Neural progenitor cell (in vitro differentiated cells): ENCODE data around the gene IFTAP. TPM values are rescaled to one million over a fixed set of nuclear protein-coding genes. Genes with fewer than 3 reads are reported as not detected.

Experiments used
- DNase-seq: peaks from one replicate; pipeline ENCODE4 v3.0.0-alpha.2; 2016; ENCODE audit warnings: low spot score
- H2AFZ ChIP-seq: fragments of 200-600 bp; sonication (generic); replicated peaks from 2 replicates; pipeline ENCODE4 v1.6.1; 2016; ENCODE audit warnings: antibody characterized with exemption
- H3F3A ChIP-seq: fragments of 200-600 bp; sonication (generic); 2 replicates; pipeline ENCODE4 v1.6.1; 2016; ENCODE audit warnings: antibody characterized with exemption, low read depth
- H3K27ac ChIP-seq: fragments of 200-600 bp; sonication (generic); 2 replicates; pipeline ENCODE4 v1.5.1; 2016; ENCODE audit warnings: mild to moderate bottlenecking
- H3K27me3 ChIP-seq: fragments of 200-600 bp; sonication (generic); 2 replicates; pipeline ENCODE4 v1.6.1; 2016; ENCODE audit warnings: mild to moderate bottlenecking, moderate library complexity
- H3K36me3 ChIP-seq: fragments of 200-600 bp; sonication (generic); 2 replicates; pipeline ENCODE4 v1.5.1; 2016
- H3K4me1 ChIP-seq: fragments of 200-600 bp; sonication (generic); 2 replicates; pipeline ENCODE4 v1.6.1; 2016; ENCODE audit warnings: mixed run types
- H3K4me2 ChIP-seq: fragments of 200-600 bp; sonication (generic); 2 replicates; pipeline ENCODE4 v1.6.1; 2016
- H3K4me3 ChIP-seq: fragments of 200-600 bp; sonication (generic); 2 replicates; pipeline ENCODE4 v1.5.1; 2016
- H3K79me2 ChIP-seq: fragments of 200-600 bp; sonication (generic); 2 replicates; pipeline ENCODE4 v1.6.1; 2016; ENCODE audit warnings: low read depth
- H3K9ac ChIP-seq: fragments of 200-600 bp; sonication (generic); 2 replicates; pipeline ENCODE4 v1.6.1; 2016
- H3K9me3 ChIP-seq: fragments of 200-600 bp; sonication (generic); 2 replicates; pipeline ENCODE4 v1.5.1; 2016; ENCODE audit warnings: low read depth
- H4K20me1 ChIP-seq: fragments of 200-600 bp; sonication (generic); 2 replicates; pipeline ENCODE4 v1.6.1; 2016; ENCODE audit warnings: low read depth
- H3K27ac Mint-ChIP-seq: 3 replicates; pipeline ENCODE4 v1.8.0; 2021; ENCODE audit warnings: mixed read lengths
- H3K27me3 Mint-ChIP-seq: 2 replicates; pipeline ENCODE4 v1.8.0; 2022; ENCODE audit warnings: low read depth, mild to moderate bottlenecking, inconsistent platforms, moderate library complexity, mixed read lengths; ENCODE audit not compliant: insufficient read depth
- H3K36me3 Mint-ChIP-seq: 3 replicates; pipeline ENCODE4 v1.8.0; 2021; ENCODE audit warnings: mixed read lengths
- H3K4me1 Mint-ChIP-seq: 3 replicates; pipeline ENCODE4 v1.8.0; 2021; ENCODE audit warnings: mixed read lengths
- H3K4me3 Mint-ChIP-seq: 3 replicates; pipeline ENCODE4 v1.8.0; 2021; ENCODE audit warnings: mild to moderate bottlenecking, moderate library complexity, mixed read lengths
- H3K9me3 Mint-ChIP-seq: 3 replicates; pipeline ENCODE4 v1.8.0; 2020; ENCODE audit warnings: mixed read lengths
- EZH2 ChIP-seq: fragments of 200-600 bp; sonication (generic); IDR thresholded peaks from 2 replicates; pipeline ENCODE4 v1.6.1; 2017; ENCODE audit warnings: antibody characterized with exemption, mild to moderate bottlenecking, moderate library complexity
- EZH2phosphoT487 ChIP-seq: fragments of 200-600 bp; sonication (generic); IDR thresholded peaks from 2 replicates; pipeline ENCODE4 v1.6.1; 2017; ENCODE audit warnings: antibody characterized with exemption
- total RNA-seq: library from RNA; depleted of rRNA; stranded (reverse); fragments of >200 nt; gene quantifications from 2 replicates; pipeline ENCODE4 v1.2.3, GENCODE V29; 2015; ENCODE audit warnings: low replicate concordance
- TF ChIP-seq, protein P1 (sequence below): fragments of 200-600 bp; sonication (generic); IDR thresholded peaks from 2 replicates; pipeline ENCODE4 v1.5.1; 2017; ENCODE audit warnings: antibody characterized with exemption, mild to moderate bottlenecking

The IFTAP gene
- total RNA-seq, 1 donor from 2014 or later: 112 TPM

- Mint-ChIP-seq H3K4me1 (peaks cover 13% of the 10 kb centered on the region), H3K9me3 (no peaks in the 10 kb centered on the region), H3K27ac (peak overlapping the region; percentile 4), H3K36me3 (peaks cover 7% of the 10 kb centered on the region), H3K27me3 (no peaks in the 10 kb centered on the region), H3K4me3 (no peak overlapping the region)
- Histone ChIP-seq H3K9ac (no peak overlapping the region), H3K27ac (no peak overlapping the region), H3F3A (no peaks in the 10 kb centered on the region), H3K36me3 (no peaks in the 10 kb centered on the region), H3K9me3 (no peaks in the 10 kb centered on the region), H2AFZ (no peak overlapping the region), H3K4me2 (peak overlapping the region; percentile 41), H3K27me3 (no peaks in the 10 kb centered on the region), H4K20me1 (no peaks in the 10 kb centered on the region), H3K79me2 (no peaks in the 10 kb centered on the region), H3K4me1 (peaks cover 19% of the 10 kb centered on the region), H3K4me3 (no peak overlapping the region)
- TF ChIP-seq, protein P1, sequence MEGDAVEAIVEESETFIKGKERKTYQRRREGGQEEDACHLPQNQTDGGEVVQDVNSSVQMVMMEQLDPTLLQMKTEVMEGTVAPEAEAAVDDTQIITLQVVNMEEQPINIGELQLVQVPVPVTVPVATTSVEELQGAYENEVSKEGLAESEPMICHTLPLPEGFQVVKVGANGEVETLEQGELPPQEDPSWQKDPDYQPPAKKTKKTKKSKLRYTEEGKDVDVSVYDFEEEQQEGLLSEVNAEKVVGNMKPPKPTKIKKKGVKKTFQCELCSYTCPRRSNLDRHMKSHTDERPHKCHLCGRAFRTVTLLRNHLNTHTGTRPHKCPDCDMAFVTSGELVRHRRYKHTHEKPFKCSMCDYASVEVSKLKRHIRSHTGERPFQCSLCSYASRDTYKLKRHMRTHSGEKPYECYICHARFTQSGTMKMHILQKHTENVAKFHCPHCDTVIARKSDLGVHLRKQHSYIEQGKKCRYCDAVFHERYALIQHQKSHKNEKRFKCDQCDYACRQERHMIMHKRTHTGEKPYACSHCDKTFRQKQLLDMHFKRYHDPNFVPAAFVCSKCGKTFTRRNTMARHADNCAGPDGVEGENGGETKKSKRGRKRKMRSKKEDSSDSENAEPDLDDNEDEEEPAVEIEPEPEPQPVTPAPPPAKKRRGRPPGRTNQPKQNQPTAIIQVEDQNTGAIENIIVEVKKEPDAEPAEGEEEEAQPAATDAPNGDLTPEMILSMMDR: no peak
- TF ChIP-seq EZH2phosphoT487 (no peak), EZH2 (no peak)
- DNase-seq: peak; percentile 14
Measured at GRCh38 chr11:36631774-36632173, 37.5 kb downstream of the IFTAP start.

DNA sequence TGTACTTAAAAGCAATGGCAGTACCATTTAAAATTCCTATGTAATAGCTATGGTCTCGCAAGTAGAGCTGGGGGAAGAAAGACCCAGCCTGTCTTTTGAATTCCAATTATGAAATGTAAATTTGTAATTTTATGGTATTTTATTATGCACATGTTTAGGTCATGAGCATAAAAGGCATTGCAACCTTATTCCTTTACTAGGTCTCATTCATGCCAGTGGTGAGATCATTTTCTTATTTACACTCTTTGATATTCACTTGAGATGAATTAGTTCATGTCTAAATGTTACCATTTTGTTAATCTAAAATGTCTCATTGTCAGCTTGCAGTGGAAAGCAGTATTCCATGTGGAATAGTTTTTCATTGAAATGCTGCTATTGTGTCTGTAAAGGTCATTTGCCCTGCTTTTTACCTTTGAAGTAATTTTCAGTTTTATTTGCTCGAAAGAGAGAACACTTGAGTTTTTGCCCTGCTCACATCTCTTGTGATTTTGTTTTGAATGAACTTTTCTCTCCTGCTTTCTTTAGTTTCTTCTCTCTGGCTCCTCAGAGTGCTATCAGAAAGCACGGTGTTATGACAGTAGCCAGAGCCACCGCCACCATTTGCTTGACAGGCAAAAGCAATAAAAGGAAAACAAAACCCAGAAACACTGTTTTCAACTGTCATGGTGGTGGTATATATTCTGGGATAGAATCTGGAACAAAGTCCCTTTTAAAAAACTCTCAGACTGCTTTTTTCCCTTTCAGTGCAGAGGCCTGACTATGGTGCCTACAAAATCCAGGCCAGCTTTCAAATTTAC, 41.0 kb downstream of the IFTAP start:
- no peak overlapping the region for H2AFZ ChIP-seq

DNA sequence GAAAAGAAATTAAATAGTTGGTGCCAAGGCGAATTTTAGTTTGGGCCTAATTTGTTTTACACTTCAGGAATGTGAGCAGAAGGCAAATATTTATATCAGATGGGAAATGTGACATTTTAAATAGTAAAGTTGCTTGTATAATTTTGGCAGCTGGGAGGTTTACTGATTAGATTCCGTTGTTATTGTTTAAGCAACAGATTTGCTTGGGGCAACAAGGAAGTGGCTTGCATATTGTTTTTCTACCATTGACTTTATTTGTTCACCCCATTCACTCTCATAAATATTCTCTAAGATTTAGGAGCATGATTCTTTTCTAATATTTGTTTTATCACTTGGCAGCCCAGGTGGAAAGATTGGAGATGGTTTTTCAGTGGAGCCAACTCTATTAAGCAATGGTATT, 44.3 kb downstream of the IFTAP start:
- H3K9ac ChIP-seq: no peak overlapping the region
- no peak overlapping the region for H3K4me3 Mint-ChIP-seq
- no peak for DNase-seq

More for the DNA sequence above, 41.0 kb downstream of the IFTAP start:
- Histone ChIP-seq H3K9ac (no peak overlapping the region), H3F3A (no peaks in the 10 kb centered on the region), H3K4me2 (no peak overlapping the region), H3K4me3 (no peak overlapping the region), H3K27me3 (no peaks in the 10 kb centered on the region), H3K4me1 (peaks cover 11% of the 10 kb centered on the region), H4K20me1 (no peaks in the 10 kb centered on the region), H3K9me3 (no peaks in the 10 kb centered on the region), H3K79me2 (no peaks in the 10 kb centered on the region), H3K27ac (no peak overlapping the region), H3K36me3 (no peaks in the 10 kb centered on the region)
- Mint-ChIP-seq H3K27me3 (no peaks in the 10 kb centered on the region), H3K4me3 (no peak overlapping the region), H3K27ac (no peak overlapping the region), H3K36me3 (peaks cover 13% of the 10 kb centered on the region), H3K4me1 (peaks cover 6% of the 10 kb centered on the region), H3K9me3 (no peaks in the 10 kb centered on the region)
- DNase-seq: no peak
- TF ChIP-seq EZH2phosphoT487: no peak
- no peak for TF ChIP-seq EZH2
- TF ChIP-seq, protein P1: no peak

More for the DNA sequence above, 44.3 kb downstream of the IFTAP start:
- no peak overlapping the region for H2AFZ ChIP-seq
- peaks cover 17% of the 10 kb centered on the region for H3K36me3 Mint-ChIP-seq
- no peaks in the 10 kb centered on the region for H3F3A ChIP-seq
- H3K9me3 Mint-ChIP-seq: peaks cover 8% of the 10 kb centered on the region
- TF ChIP-seq, protein P1: no peak
- TF ChIP-seq EZH2phosphoT487 (no peak), EZH2 (no peak)
- H3K4me1 ChIP-seq: no peaks in the 10 kb centered on the region
- H3K27me3 ChIP-seq: no peaks in the 10 kb centered on the region
- H3K4me2 ChIP-seq: no peak overlapping the region
- no peaks in the 10 kb centered on the region for H3K9me3 ChIP-seq
- H3K36me3 ChIP-seq: no peaks in the 10 kb centered on the region
- no peaks in the 10 kb centered on the region for H4K20me1 ChIP-seq
- no peaks in the 10 kb centered on the region for H3K4me1 Mint-ChIP-seq
- no peak overlapping the region for H3K27ac Mint-ChIP-seq
- H3K79me2 ChIP-seq: no peaks in the 10 kb centered on the region
- H3K4me3 ChIP-seq: no peak overlapping the region
- no peaks in the 10 kb centered on the region for H3K27me3 Mint-ChIP-seq
- no peak overlapping the region for H3K27ac ChIP-seq
